MM.1S (cell line): ENCODE data around the gene FAM200C.

Experiments used
- CTCF ChIP-seq: fragments of 300-600 bp; sonication (generic); IDR thresholded peaks from 2 replicates; pipeline ENCODE4 v1.5.1; 2016; ENCODE audit warnings: antibody characterized with exemption, low read length, mixed read lengths
- EZH2 ChIP-seq: fragments of 300-600 bp; sonication (generic); optimal IDR thresholded peaks from 2 replicates; pipeline ENCODE3; 2017; ENCODE audit warnings: low read depth, mild to moderate bottlenecking, antibody characterized with exemption, low read length, mixed read lengths

GRCh38 chr5:160376416-160376815 is 23.4 kb downstream of the FAM200C start:
- no peak for TF ChIP-seq CTCF
- no peak for TF ChIP-seq EZH2
